ENCODE measurements around the gene COL6A2. TPM values are rescaled to one million over a fixed set of nuclear protein-coding genes. Genes with fewer than 3 reads are reported as not detected.

Gene COL6A2
- total RNA-seq, 1 donor from 2014 or later, result 5.2 TPM

- Mint-ChIP-seq H3K4me3 (no peak overlapping the region), H3K27me3 (ENCODE audit: insufficient read depth, low read depth) (peaks cover 17% of the 10 kb centered on the region), H3K9me3 (peaks cover 24% of the 10 kb centered on the region), H3K36me3 (peaks cover 3% of the 10 kb centered on the region), H3K27ac (no peak overlapping the region), H3K4me1 (peaks cover 28% of the 10 kb centered on the region)
- Histone ChIP-seq H3K36me3 (no peaks in the 10 kb centered on the region), H3K27ac (no peak overlapping the region), H4K20me1 (ENCODE audit: low read depth) (no peaks in the 10 kb centered on the region), H2AFZ (replicated peaks) (no peak overlapping the region), H3K4me3 (no peak overlapping the region), H3K9me3 (ENCODE audit: low read depth) (no peaks in the 10 kb centered on the region), H3K27me3 (no peaks in the 10 kb centered on the region), H3K9ac (no peak overlapping the region), H3K4me2 (no peak overlapping the region), H3K4me1 (peaks cover 12% of the 10 kb centered on the region), H3K79me2 (ENCODE audit: low read depth) (no peaks in the 10 kb centered on the region), H3F3A (ENCODE audit: low read depth) (no peaks in the 10 kb centered on the region)
- DNase-seq (ENCODE audit: low spot score), result no peak
- TF ChIP-seq, protein P1, sequence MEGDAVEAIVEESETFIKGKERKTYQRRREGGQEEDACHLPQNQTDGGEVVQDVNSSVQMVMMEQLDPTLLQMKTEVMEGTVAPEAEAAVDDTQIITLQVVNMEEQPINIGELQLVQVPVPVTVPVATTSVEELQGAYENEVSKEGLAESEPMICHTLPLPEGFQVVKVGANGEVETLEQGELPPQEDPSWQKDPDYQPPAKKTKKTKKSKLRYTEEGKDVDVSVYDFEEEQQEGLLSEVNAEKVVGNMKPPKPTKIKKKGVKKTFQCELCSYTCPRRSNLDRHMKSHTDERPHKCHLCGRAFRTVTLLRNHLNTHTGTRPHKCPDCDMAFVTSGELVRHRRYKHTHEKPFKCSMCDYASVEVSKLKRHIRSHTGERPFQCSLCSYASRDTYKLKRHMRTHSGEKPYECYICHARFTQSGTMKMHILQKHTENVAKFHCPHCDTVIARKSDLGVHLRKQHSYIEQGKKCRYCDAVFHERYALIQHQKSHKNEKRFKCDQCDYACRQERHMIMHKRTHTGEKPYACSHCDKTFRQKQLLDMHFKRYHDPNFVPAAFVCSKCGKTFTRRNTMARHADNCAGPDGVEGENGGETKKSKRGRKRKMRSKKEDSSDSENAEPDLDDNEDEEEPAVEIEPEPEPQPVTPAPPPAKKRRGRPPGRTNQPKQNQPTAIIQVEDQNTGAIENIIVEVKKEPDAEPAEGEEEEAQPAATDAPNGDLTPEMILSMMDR (IDR thresholded peaks at IDR 0.05), result no peak
- TF ChIP-seq EZH2phosphoT487 (IDR thresholded peaks at IDR 0.05) (no peak), EZH2 (IDR thresholded peaks at IDR 0.05) (no peak)
These were observed 36.0 kb upstream of the COL6A2 start for GRCh38 chr21:46061950-46062349.

- H3K4me3 Mint-ChIP-seq, result no peak overlapping the region
- no peak for DNase-seq (ENCODE audit: low spot score)
- H3K27ac Mint-ChIP-seq, result no peak overlapping the region
- no peak overlapping the region for H3K27ac ChIP-seq
- H3K27me3 Mint-ChIP-seq (ENCODE audit: insufficient read depth, low read depth), result peaks cover 20% of the 10 kb centered on the region
- H3K79me2 ChIP-seq (ENCODE audit: low read depth), result no peaks in the 10 kb centered on the region
- no peaks in the 10 kb centered on the region for H4K20me1 ChIP-seq (ENCODE audit: low read depth)
- H3K27me3 ChIP-seq, result no peaks in the 10 kb centered on the region
- no peaks in the 10 kb centered on the region for H3F3A ChIP-seq (ENCODE audit: low read depth)
- peaks cover 24% of the 10 kb centered on the region for H3K9me3 Mint-ChIP-seq
- peaks cover 29% of the 10 kb centered on the region for H3K4me1 Mint-ChIP-seq
- H2AFZ ChIP-seq (replicated peaks), result no peak overlapping the region
- H3K9me3 ChIP-seq (ENCODE audit: low read depth), result no peaks in the 10 kb centered on the region
- TF ChIP-seq EZH2 (IDR thresholded peaks at IDR 0.05), result no peak
- TF ChIP-seq, protein P1 (IDR thresholded peaks at IDR 0.05), result no peak
- TF ChIP-seq EZH2phosphoT487 (IDR thresholded peaks at IDR 0.05), result no peak
- H3K36me3 Mint-ChIP-seq, result peaks cover 3% of the 10 kb centered on the region
- H3K4me3 ChIP-seq, result no peak overlapping the region
- H3K4me2 ChIP-seq, result no peak overlapping the region
- H3K36me3 ChIP-seq, result no peaks in the 10 kb centered on the region
- no peak overlapping the region for H3K9ac ChIP-seq
- peaks cover 16% of the 10 kb centered on the region for H3K4me1 ChIP-seq
These were observed 35.3 kb upstream of the COL6A2 start for GRCh38 chr21:46062471-46063211.

GRCh38 chr21:46063227-46063626 is 34.7 kb upstream of the COL6A2 start:
- no peaks in the 10 kb centered on the region for H3K27me3 ChIP-seq
- Mint-ChIP-seq H3K9me3 (peaks cover 24% of the 10 kb centered on the region), H3K36me3 (peaks cover 3% of the 10 kb centered on the region), H3K4me3 (no peak overlapping the region), H3K4me1 (peaks cover 33% of the 10 kb centered on the region), H3K27ac (no peak overlapping the region), H3K27me3 (ENCODE audit: insufficient read depth, low read depth) (peaks cover 21% of the 10 kb centered on the region)
- H3K9me3 ChIP-seq (ENCODE audit: low read depth), result no peaks in the 10 kb centered on the region
- peaks cover 16% of the 10 kb centered on the region for H3K4me1 ChIP-seq
- TF ChIP-seq EZH2phosphoT487 (IDR thresholded peaks at IDR 0.05) (no peak), EZH2 (IDR thresholded peaks at IDR 0.05) (no peak)
- H4K20me1 ChIP-seq (ENCODE audit: low read depth), result no peaks in the 10 kb centered on the region
- no peak overlapping the region for H3K27ac ChIP-seq
- H3K9ac ChIP-seq, result no peak overlapping the region
- no peak overlapping the region for H3K4me2 ChIP-seq
- no peaks in the 10 kb centered on the region for H3F3A ChIP-seq (ENCODE audit: low read depth)
- DNase-seq (ENCODE audit: low spot score), result no peak
- H3K4me3 ChIP-seq, result no peak overlapping the region
- H3K36me3 ChIP-seq, result no peaks in the 10 kb centered on the region
- H3K79me2 ChIP-seq (ENCODE audit: low read depth), result no peaks in the 10 kb centered on the region
- no peak overlapping the region for H2AFZ ChIP-seq (replicated peaks)

Data from neural progenitor cell (in vitro differentiated cells).